ENCODE measurements around the gene MIX23.

Gene MIX23

GRCh38 chr3:122410639-122411038 is 27.6 kb upstream of the MIX23 start:
- no peak overlapping the region for H3K27ac ChIP-seq (ENCODE audit: low read depth in 2 of 2, low read length in 2 of 2)
- no peaks in the 10 kb centered on the region for H3K27me3 ChIP-seq (ENCODE audit: control insufficient read depth in 2 of 2, insufficient read depth in 2 of 2, low read length in 2 of 2)
- H3K36me3 ChIP-seq (ENCODE audit: control insufficient read depth in 2 of 2, insufficient read depth in 2 of 2, low read length in 2 of 2): peaks cover 49 to 59% of the 10 kb centered on the region in 2 donors
- H3K9ac ChIP-seq (ENCODE audit: low read depth in 1 of 2, low read length in 2 of 2): no peak overlapping the region
- peaks cover 11 to 12% of the 10 kb centered on the region in 2 donors for H3K4me1 ChIP-seq (ENCODE audit: control insufficient read depth in 2 of 2, insufficient read depth in 2 of 2, low read length in 2 of 2)
- H3K9me3 ChIP-seq (ENCODE audit: control insufficient read depth in 2 of 2, low read length in 2 of 2): no peaks in the 10 kb centered on the region
- no peak overlapping the region for H3K4me3 ChIP-seq (ENCODE audit: low read length in 2 of 2)

GRCh38 chr3:122410111-122410510 is 27.1 kb upstream of the MIX23 start:
- peaks cover 54 to 64% of the 10 kb centered on the region in 2 donors for H3K36me3 ChIP-seq (ENCODE audit: control insufficient read depth in 2 of 2, insufficient read depth in 2 of 2, low read length in 2 of 2)
- H3K27me3 ChIP-seq (ENCODE audit: control insufficient read depth in 2 of 2, insufficient read depth in 2 of 2, low read length in 2 of 2): no peaks in the 10 kb centered on the region
- H3K9me3 ChIP-seq (ENCODE audit: control insufficient read depth in 2 of 2, low read length in 2 of 2): no peaks in the 10 kb centered on the region
- H3K4me3 ChIP-seq (ENCODE audit: low read length in 2 of 2): no peak overlapping the region
- no peak overlapping the region for H3K27ac ChIP-seq (ENCODE audit: low read depth in 2 of 2, low read length in 2 of 2)
- no peak overlapping the region for H3K9ac ChIP-seq (ENCODE audit: low read depth in 1 of 2, low read length in 2 of 2)
- peaks cover 8% of the 10 kb centered on the region in 2 donors for H3K4me1 ChIP-seq (ENCODE audit: control insufficient read depth in 2 of 2, insufficient read depth in 2 of 2, low read length in 2 of 2)

- peaks cover 59 to 69% of the 10 kb centered on the region in 2 donors for H3K36me3 ChIP-seq (ENCODE audit: control insufficient read depth in 2 of 2, insufficient read depth in 2 of 2, low read length in 2 of 2)
Observed at GRCh38 chr3:122409446-122409845, 26.4 kb upstream of the MIX23 start.

GRCh38 chr3:122407946-122408345 is 24.9 kb upstream of the MIX23 start:
- Histone ChIP-seq H3K36me3 (ENCODE audit: control insufficient read depth in 2 of 2, insufficient read depth in 2 of 2, low read length in 2 of 2) (peaks cover 65 to 83% of the 10 kb centered on the region in 2 donors), H3K27ac (ENCODE audit: low read depth in 2 of 2, low read length in 2 of 2) (no peak overlapping the region), H3K4me1 (ENCODE audit: control insufficient read depth in 2 of 2, insufficient read depth in 2 of 2, low read length in 2 of 2) (no peaks in the 10 kb centered on the region), H3K4me3 (ENCODE audit: low read length in 2 of 2) (no peak overlapping the region), H3K9me3 (ENCODE audit: control insufficient read depth in 2 of 2, low read length in 2 of 2) (no peaks in the 10 kb centered on the region), H3K9ac (ENCODE audit: low read depth in 1 of 2, low read length in 2 of 2) (no peak overlapping the region), H3K27me3 (ENCODE audit: control insufficient read depth in 2 of 2, insufficient read depth in 2 of 2, low read length in 2 of 2) (no peaks in the 10 kb centered on the region)

More at GRCh38 chr3:122409446-122409845, 26.4 kb upstream of the MIX23 start:
- Histone ChIP-seq H3K27ac (ENCODE audit: low read depth in 2 of 2, low read length in 2 of 2) (no peak overlapping the region), H3K4me1 (ENCODE audit: control insufficient read depth in 2 of 2, insufficient read depth in 2 of 2, low read length in 2 of 2) (peaks cover 1 to 2% of the 10 kb centered on the region in 2 donors), H3K9me3 (ENCODE audit: control insufficient read depth in 2 of 2, low read length in 2 of 2) (no peaks in the 10 kb centered on the region), H3K4me3 (ENCODE audit: low read length in 2 of 2) (no peak overlapping the region), H3K27me3 (ENCODE audit: control insufficient read depth in 2 of 2, insufficient read depth in 2 of 2, low read length in 2 of 2) (no peaks in the 10 kb centered on the region), H3K9ac (ENCODE audit: low read depth in 1 of 2, low read length in 2 of 2) (no peak overlapping the region)

- Histone ChIP-seq H3K27me3 (ENCODE audit: control insufficient read depth in 2 of 2, insufficient read depth in 2 of 2, low read length in 2 of 2) (no peaks in the 10 kb centered on the region), H3K27ac (ENCODE audit: low read depth in 2 of 2, low read length in 2 of 2) (no peak overlapping the region), H3K36me3 (ENCODE audit: control insufficient read depth in 2 of 2, insufficient read depth in 2 of 2, low read length in 2 of 2) (peaks cover 67 to 77% of the 10 kb centered on the region in 2 donors), H3K4me1 (ENCODE audit: control insufficient read depth in 2 of 2, insufficient read depth in 2 of 2, low read length in 2 of 2) (no peaks in the 10 kb centered on the region), H3K4me3 (ENCODE audit: low read length in 2 of 2) (no peak overlapping the region), H3K9me3 (ENCODE audit: control insufficient read depth in 2 of 2, low read length in 2 of 2) (no peaks in the 10 kb centered on the region), H3K9ac (ENCODE audit: low read depth in 1 of 2, low read length in 2 of 2) (no peak overlapping the region)
Observed at GRCh38 chr3:122406198-122406597, 23.2 kb upstream of the MIX23 start.

GRCh38 chr3:122405015-122405414 is 22.0 kb upstream of the MIX23 start:
- Histone ChIP-seq H3K27ac (ENCODE audit: low read depth in 2 of 2, low read length in 2 of 2) (no peak overlapping the region), H3K9me3 (ENCODE audit: control insufficient read depth in 2 of 2, low read length in 2 of 2) (no peaks in the 10 kb centered on the region), H3K4me1 (ENCODE audit: control insufficient read depth in 2 of 2, insufficient read depth in 2 of 2, low read length in 2 of 2) (no peaks in the 10 kb centered on the region), H3K27me3 (ENCODE audit: control insufficient read depth in 2 of 2, insufficient read depth in 2 of 2, low read length in 2 of 2) (no peaks in the 10 kb centered on the region), H3K4me3 (ENCODE audit: low read length in 2 of 2) (no peak overlapping the region), H3K9ac (ENCODE audit: low read depth in 1 of 2, low read length in 2 of 2) (no peak overlapping the region), H3K36me3 (ENCODE audit: control insufficient read depth in 2 of 2, insufficient read depth in 2 of 2, low read length in 2 of 2) (peaks cover 57 to 67% of the 10 kb centered on the region in 2 donors)

GRCh38 chr3:122403489-122403888 is 20.5 kb upstream of the MIX23 start:
- Histone ChIP-seq H3K4me3 (ENCODE audit: low read length in 2 of 2) (no peak overlapping the region), H3K9me3 (ENCODE audit: control insufficient read depth in 2 of 2, low read length in 2 of 2) (no peaks in the 10 kb centered on the region), H3K36me3 (ENCODE audit: control insufficient read depth in 2 of 2, insufficient read depth in 2 of 2, low read length in 2 of 2) (peaks cover 51 to 54% of the 10 kb centered on the region in 2 donors), H3K27ac (ENCODE audit: low read depth in 2 of 2, low read length in 2 of 2) (no peak overlapping the region), H3K9ac (ENCODE audit: low read depth in 1 of 2, low read length in 2 of 2) (no peak overlapping the region), H3K4me1 (ENCODE audit: control insufficient read depth in 2 of 2, insufficient read depth in 2 of 2, low read length in 2 of 2) (no peaks in the 10 kb centered on the region), H3K27me3 (ENCODE audit: control insufficient read depth in 2 of 2, insufficient read depth in 2 of 2, low read length in 2 of 2) (no peaks in the 10 kb centered on the region)

- H3K4me1 ChIP-seq (ENCODE audit: control insufficient read depth in 2 of 2, insufficient read depth in 2 of 2, low read length in 2 of 2): no peaks in the 10 kb centered on the region
- H3K36me3 ChIP-seq (ENCODE audit: control insufficient read depth in 2 of 2, insufficient read depth in 2 of 2, low read length in 2 of 2): peaks cover 10 to 16% of the 10 kb centered on the region in 2 donors
- H3K9me3 ChIP-seq (ENCODE audit: control insufficient read depth in 2 of 2, low read length in 2 of 2): no peaks in the 10 kb centered on the region
- no peaks in the 10 kb centered on the region for H3K27me3 ChIP-seq (ENCODE audit: control insufficient read depth in 2 of 2, insufficient read depth in 2 of 2, low read length in 2 of 2)
- H3K4me3 ChIP-seq (ENCODE audit: low read length in 2 of 2): no peak overlapping the region
- no peak overlapping the region for H3K9ac ChIP-seq (ENCODE audit: low read depth in 1 of 2, low read length in 2 of 2)
- H3K27ac ChIP-seq (ENCODE audit: low read depth in 2 of 2, low read length in 2 of 2): no peak overlapping the region
Observed at GRCh38 chr3:122398920-122399319, 15.9 kb upstream of the MIX23 start.

- Histone ChIP-seq H3K9me3 (ENCODE audit: control insufficient read depth in 2 of 2, low read length in 2 of 2) (no peaks in the 10 kb centered on the region), H3K9ac (ENCODE audit: low read depth in 1 of 2, low read length in 2 of 2) (no peak overlapping the region), H3K4me1 (ENCODE audit: control insufficient read depth in 2 of 2, insufficient read depth in 2 of 2, low read length in 2 of 2) (no peaks in the 10 kb centered on the region), H3K4me3 (ENCODE audit: low read length in 2 of 2) (no peak overlapping the region), H3K27ac (ENCODE audit: low read depth in 2 of 2, low read length in 2 of 2) (no peak overlapping the region), H3K27me3 (ENCODE audit: control insufficient read depth in 2 of 2, insufficient read depth in 2 of 2, low read length in 2 of 2) (no peaks in the 10 kb centered on the region), H3K36me3 (ENCODE audit: control insufficient read depth in 2 of 2, insufficient read depth in 2 of 2, low read length in 2 of 2) (peaks cover 0 to 11% of the 10 kb centered on the region in 2 donors)
Observed at GRCh38 chr3:122397201-122397600, 14.2 kb upstream of the MIX23 start.

- H3K9ac ChIP-seq (ENCODE audit: low read depth in 1 of 2, low read length in 2 of 2): no peak overlapping the region
Observed at GRCh38 chr3:122396511-122396910, 13.5 kb upstream of the MIX23 start.

GRCh38 chr3:122395582-122395981 is 12.6 kb upstream of the MIX23 start:
- H3K4me1 ChIP-seq (ENCODE audit: control insufficient read depth in 2 of 2, insufficient read depth in 2 of 2, low read length in 2 of 2): no peaks in the 10 kb centered on the region
- H3K27me3 ChIP-seq (ENCODE audit: control insufficient read depth in 2 of 2, insufficient read depth in 2 of 2, low read length in 2 of 2): no peaks in the 10 kb centered on the region
- no peaks in the 10 kb centered on the region for H3K9me3 ChIP-seq (ENCODE audit: control insufficient read depth in 2 of 2, low read length in 2 of 2)
- peaks cover 0 to 11% of the 10 kb centered on the region in 2 donors for H3K36me3 ChIP-seq (ENCODE audit: control insufficient read depth in 2 of 2, insufficient read depth in 2 of 2, low read length in 2 of 2)
- H3K27ac ChIP-seq (ENCODE audit: low read depth in 2 of 2, low read length in 2 of 2): no peak overlapping the region
- H3K9ac ChIP-seq (ENCODE audit: low read depth in 1 of 2, low read length in 2 of 2): no peak overlapping the region
- no peak overlapping the region for H3K4me3 ChIP-seq (ENCODE audit: low read length in 2 of 2)

More at GRCh38 chr3:122396511-122396910, 13.5 kb upstream of the MIX23 start:
- Histone ChIP-seq H3K36me3 (ENCODE audit: control insufficient read depth in 2 of 2, insufficient read depth in 2 of 2, low read length in 2 of 2) (peaks cover 0 to 11% of the 10 kb centered on the region in 2 donors), H3K27ac (ENCODE audit: low read depth in 2 of 2, low read length in 2 of 2) (no peak overlapping the region), H3K4me1 (ENCODE audit: control insufficient read depth in 2 of 2, insufficient read depth in 2 of 2, low read length in 2 of 2) (no peaks in the 10 kb centered on the region), H3K9me3 (ENCODE audit: control insufficient read depth in 2 of 2, low read length in 2 of 2) (no peaks in the 10 kb centered on the region), H3K27me3 (ENCODE audit: control insufficient read depth in 2 of 2, insufficient read depth in 2 of 2, low read length in 2 of 2) (no peaks in the 10 kb centered on the region), H3K4me3 (ENCODE audit: low read length in 2 of 2) (no peak overlapping the region)
